ENCODE results near the gene PHYKPL.

PHYKPL gene

DNA sequence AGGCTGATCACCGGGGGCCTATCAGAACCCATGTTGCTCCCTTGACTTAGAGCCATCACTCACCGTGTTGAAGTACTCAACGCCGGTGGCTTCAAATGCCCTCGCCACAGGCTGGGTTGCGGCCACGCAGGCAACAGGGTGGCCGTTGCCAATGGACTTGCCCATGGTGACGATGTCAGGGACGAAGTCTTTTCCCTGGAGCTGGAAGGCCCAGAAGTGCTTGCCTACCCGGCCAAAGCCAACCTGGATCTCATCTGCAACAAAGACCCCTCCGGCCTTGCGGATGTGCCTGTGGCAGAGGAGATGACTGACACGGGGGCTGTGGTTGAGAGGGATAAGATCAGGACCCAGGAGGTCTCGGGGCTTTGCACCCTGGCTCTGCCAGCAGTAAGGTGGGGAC lies 10.3 kb downstream of the PHYKPL start:
- no peak for DNase-seq (ENCODE audit: low read depth)
- TF ChIP-seq, protein P1, sequence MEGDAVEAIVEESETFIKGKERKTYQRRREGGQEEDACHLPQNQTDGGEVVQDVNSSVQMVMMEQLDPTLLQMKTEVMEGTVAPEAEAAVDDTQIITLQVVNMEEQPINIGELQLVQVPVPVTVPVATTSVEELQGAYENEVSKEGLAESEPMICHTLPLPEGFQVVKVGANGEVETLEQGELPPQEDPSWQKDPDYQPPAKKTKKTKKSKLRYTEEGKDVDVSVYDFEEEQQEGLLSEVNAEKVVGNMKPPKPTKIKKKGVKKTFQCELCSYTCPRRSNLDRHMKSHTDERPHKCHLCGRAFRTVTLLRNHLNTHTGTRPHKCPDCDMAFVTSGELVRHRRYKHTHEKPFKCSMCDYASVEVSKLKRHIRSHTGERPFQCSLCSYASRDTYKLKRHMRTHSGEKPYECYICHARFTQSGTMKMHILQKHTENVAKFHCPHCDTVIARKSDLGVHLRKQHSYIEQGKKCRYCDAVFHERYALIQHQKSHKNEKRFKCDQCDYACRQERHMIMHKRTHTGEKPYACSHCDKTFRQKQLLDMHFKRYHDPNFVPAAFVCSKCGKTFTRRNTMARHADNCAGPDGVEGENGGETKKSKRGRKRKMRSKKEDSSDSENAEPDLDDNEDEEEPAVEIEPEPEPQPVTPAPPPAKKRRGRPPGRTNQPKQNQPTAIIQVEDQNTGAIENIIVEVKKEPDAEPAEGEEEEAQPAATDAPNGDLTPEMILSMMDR (conservative IDR thresholded peaks at IDR 0.05; ENCODE audit: low read depth, low read length): no peak
- H3K4me3 ChIP-seq (ENCODE audit: low read depth, low read length): no peak overlapping the region

DNA sequence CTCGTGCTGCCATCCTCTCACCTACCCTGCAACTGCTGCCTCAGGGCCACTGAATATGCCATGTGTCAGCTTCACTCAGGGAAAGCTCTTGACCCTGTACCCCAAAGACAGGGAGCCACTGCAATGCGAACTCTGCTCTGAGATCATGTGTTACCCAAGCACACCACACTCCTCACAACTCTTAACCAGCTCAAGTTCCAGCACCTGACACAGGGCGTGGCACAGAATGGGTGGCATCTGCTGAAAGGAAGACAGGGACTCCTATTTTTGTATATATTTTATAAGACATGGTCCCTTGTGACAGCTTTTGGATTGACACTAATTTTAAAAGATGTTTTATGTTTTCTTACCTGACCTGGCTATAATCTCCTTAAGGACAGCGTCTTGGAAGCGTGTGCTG lies 10.7 kb downstream of the PHYKPL start:
- DNase-seq (ENCODE audit: low read depth): no peak
- no peak overlapping the region for H3K4me3 ChIP-seq (ENCODE audit: low read depth, low read length)
- TF ChIP-seq, protein P1 (conservative IDR thresholded peaks at IDR 0.05; ENCODE audit: low read depth, low read length): no peak

DNA sequence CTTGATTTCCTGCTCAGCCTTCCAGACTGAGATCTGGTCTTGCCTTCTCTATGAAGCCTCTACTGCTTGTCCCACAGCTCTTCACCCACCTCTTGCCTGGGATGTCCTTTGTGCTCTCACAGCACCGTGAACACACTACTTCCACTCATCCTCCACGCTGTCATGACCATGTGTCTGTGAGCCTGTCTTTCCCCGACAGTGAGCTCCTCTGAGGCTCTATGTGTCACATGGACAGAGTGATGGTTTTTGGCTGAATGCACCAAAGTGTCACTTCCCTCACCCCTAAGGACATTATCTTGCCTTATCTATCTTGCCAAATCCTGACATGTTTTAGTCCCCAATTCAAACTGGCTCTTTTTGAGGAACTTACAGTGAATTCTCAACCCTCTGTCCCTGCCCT lies 11.3 kb downstream of the PHYKPL start:
- H3K4me3 ChIP-seq (ENCODE audit: low read depth, low read length): no peak overlapping the region
- no peak for DNase-seq (ENCODE audit: low read depth)
- TF ChIP-seq, protein P1 (conservative IDR thresholded peaks at IDR 0.05; ENCODE audit: low read depth, low read length): no peak

DNA sequence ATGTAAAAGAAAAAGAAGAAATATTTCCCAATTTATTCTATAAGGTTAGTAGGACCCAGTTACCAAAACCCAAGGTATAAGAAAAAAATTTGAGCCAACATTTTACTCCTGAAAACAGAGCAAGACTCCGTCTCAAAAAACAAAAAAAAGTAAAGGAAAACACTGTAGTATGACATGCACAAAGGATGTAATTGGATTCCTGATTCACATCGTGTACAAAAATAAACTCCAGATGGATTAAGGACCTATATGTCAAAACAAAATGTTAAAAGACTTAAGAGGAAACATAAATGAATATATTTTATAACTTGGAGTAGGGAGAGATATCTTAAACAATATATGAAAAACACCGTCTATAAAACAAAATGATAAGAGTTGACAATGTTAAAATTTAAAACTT lies 13.8 kb downstream of the PHYKPL start:
- no peak for DNase-seq (ENCODE audit: low read depth)
- TF ChIP-seq, protein P1 (conservative IDR thresholded peaks at IDR 0.05; ENCODE audit: low read depth, low read length): no peak
- no peak overlapping the region for H3K4me3 ChIP-seq (ENCODE audit: low read depth, low read length)

DNA sequence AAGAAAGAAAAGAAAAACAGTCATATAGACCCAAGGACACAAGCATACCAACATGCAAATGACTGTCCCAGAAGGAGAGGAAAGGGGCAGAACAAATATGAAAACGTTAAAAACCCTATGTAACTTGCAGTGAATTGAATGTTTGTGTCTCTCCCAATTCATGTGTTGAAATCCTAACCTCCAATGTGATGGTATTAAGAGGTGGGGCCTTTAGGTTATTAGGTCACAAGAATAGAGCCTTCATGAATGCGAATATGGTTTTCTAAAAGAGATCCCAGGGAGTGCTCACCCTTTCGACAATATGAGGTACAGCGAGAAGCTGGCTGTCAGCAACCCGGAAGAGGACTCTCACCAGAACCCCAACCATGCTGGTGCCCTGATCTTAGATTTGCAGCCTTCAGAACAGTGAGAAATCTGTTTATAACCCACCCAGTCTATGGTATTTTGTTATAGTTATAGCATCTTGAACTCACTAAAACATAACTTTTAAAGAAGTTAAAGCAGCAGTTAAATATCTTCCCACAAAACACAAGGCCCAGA lies 14.3 kb downstream of the PHYKPL start:
- DNase-seq (ENCODE audit: low read depth): no peak

DNA sequence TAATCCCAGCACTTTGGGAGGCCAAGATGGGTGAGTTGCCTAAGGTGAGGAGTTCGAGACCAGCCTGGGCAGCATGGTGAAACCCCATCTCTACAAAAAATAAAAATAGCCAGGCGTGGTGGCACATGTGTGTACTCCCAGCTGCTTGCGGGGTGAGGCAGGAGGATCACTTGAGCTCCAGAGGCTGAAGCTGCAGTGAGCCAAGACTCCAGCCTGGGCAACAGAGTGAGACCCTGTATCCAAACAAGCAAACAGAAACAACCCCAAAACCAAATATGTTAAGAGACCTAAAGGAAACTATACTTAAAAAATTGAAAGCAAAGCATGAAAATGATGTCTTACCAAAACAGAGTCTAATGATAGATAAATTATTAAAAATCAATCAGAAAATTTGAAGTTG lies 15.8 kb downstream of the PHYKPL start:
- no peak for DNase-seq (ENCODE audit: low read depth)
- TF ChIP-seq, protein P1 (conservative IDR thresholded peaks at IDR 0.05; ENCODE audit: low read depth, low read length): no peak
- H3K4me3 ChIP-seq (ENCODE audit: low read depth, low read length): no peak overlapping the region

More for the DNA sequence above, 14.3 kb downstream of the PHYKPL start:
- TF ChIP-seq, protein P1 (conservative IDR thresholded peaks at IDR 0.05; ENCODE audit: low read depth, low read length): no peak
- no peak overlapping the region for H3K4me3 ChIP-seq (ENCODE audit: low read depth, low read length)

DNA sequence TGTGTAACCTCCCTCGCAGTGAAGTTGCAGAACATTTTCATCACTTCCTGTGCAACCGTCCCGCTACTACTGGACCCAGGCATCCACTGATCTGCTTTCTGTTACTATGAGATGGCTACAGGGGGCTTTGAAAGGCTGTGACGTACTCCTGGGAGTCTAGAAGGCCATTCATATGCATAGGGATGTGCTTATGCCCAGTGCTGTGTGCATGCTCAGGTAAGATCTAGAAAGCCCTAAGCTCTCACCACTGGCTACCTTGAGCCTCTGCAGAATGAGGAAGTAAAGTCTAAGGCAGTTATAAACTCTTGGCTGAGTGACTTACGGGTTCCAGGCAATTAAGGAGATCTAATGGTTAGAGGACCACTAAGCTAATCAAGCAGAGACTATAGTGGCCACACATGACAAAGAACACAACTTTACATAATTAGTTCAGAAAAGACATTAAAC lies 16.5 kb downstream of the PHYKPL start:
- TF ChIP-seq, protein P1 (conservative IDR thresholded peaks at IDR 0.05; ENCODE audit: low read depth, low read length): no peak
- no peak for DNase-seq (ENCODE audit: low read depth)
- no peak overlapping the region for H3K4me3 ChIP-seq (ENCODE audit: low read depth, low read length)

Measured in choroid plexus epithelial cell (primary cell).